Measurements from ENCODE around the gene STK32B. TPM values are rescaled to one million over a fixed set of nuclear protein-coding genes. Genes with fewer than 3 reads are reported as not detected.
"Not testable (repeated sequence)": the region's sequence is repeated elsewhere in the genome, so short reads cannot be mapped to it uniquely, and the experiment has no call there.

Gene STK32B
- total and polyA plus RNA-seq, 8 donors, result 0.55 to 6.6 (median 1.6) TPM

DNA sequence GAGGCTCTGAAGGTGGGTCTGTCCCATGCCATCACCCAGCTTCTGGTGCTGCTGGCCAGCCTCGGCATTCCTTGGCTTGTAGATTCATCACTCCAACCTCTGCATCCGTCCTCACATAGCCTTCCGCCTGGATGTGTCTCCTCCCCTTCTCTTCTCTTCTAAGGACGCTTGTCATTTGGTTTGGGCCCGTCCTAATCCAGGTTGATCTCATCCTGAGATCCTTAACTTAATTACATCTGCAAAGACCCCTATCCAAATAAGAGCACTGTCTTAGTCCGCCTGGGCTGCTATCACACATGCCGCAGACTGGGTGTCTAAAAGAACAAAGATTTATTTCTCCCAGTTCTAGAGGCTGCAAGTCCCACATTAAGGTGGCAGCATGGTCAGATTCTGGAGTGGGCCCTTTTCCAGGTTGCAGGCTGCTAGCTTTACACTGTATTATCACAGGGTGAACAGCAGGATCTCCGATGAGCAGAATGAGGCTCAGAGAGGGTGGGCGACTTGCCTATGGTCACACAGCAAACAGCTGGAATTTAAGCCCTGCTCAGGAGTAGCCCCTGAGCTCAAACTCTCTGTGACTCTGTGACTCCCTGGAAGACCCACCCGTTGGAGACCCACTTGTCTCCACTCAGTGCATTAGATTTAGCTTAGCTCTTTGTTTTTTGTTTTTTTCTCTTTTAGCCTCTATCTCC lies 113.1 kb downstream of the STK32B start:
- FAIRE-seq (no peak), ATAC-seq (no peak)

DNA sequence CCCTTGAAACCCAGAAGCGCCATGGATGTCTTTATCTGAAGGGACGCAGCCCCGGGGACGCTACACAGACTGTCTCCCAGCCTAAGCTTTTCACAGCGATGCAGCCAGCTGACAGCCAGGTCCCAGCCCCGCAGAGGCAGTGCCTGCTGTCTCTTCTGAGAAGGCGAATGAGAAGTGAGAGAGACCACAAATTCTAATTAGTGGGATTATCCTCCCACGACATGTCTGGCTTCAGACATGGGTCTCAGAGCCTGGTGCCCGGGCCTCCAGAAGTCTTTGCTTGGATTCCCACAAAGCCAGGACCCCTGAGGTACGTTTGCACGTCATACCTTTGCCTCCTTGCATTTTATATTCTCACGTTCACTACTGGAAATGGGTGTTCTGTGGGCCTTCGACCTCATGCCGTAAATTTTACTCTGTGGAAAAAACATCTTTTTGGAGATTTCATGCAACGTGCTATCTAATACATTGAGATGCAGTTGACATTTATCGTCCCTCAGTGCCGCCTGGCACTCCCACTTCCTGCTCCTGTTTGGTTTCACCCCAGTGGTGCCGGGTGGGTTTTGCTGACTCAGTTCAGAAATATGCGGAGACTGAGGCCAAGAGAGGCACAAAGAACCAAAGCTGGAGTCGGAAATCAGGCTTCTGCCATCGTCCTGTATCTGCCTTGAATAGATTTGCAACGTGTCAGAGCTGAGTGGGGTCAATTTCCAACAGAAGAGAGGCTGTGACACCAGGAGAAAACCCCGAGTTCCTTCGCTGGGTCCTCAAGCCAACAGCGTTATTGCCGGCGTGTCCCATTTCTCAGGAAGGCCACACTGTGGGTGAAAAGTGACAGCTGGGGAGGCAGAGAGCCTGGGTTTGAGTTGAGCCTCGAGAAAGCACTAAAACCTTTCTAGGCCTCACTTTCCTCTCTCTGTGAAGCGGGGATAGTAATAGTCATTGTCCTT lies 114.4 kb downstream of the STK32B start:
- H3K27me3 ChIP-seq, result peaks cover 0 to 4% (median 0%) of the 10 kb centered on the region in 4 donors
- 68% methylated on average over 29 of the region's 29 CpGs for WGBS, 2 donors
- no peaks in the 10 kb centered on the region for H3K4me1 ChIP-seq
- TF ChIP-seq, protein P1, sequence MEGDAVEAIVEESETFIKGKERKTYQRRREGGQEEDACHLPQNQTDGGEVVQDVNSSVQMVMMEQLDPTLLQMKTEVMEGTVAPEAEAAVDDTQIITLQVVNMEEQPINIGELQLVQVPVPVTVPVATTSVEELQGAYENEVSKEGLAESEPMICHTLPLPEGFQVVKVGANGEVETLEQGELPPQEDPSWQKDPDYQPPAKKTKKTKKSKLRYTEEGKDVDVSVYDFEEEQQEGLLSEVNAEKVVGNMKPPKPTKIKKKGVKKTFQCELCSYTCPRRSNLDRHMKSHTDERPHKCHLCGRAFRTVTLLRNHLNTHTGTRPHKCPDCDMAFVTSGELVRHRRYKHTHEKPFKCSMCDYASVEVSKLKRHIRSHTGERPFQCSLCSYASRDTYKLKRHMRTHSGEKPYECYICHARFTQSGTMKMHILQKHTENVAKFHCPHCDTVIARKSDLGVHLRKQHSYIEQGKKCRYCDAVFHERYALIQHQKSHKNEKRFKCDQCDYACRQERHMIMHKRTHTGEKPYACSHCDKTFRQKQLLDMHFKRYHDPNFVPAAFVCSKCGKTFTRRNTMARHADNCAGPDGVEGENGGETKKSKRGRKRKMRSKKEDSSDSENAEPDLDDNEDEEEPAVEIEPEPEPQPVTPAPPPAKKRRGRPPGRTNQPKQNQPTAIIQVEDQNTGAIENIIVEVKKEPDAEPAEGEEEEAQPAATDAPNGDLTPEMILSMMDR (IDR thresholded peaks at IDR 0.05), result no peak
- H3K4me3 ChIP-seq, result no peak overlapping the region
- no peaks in the 10 kb centered on the region for H3K36me3 ChIP-seq
- no peak for ATAC-seq
- intact Hi-C loops (cut with DNase I), result no loop called here
- H3K9me3 ChIP-seq, result no peaks in the 10 kb centered on the region
- no peak for FAIRE-seq
- no peak overlapping the region for H3K27ac ChIP-seq
- no peak for DNase-seq

More for the DNA sequence above, 113.1 kb downstream of the STK32B start:
- Histone ChIP-seq H3K36me3 (no peaks in the 10 kb centered on the region), H3K27ac (no peak overlapping the region), H3K4me1 (no peaks in the 10 kb centered on the region), H3K4me3 (no peak overlapping the region), H3K27me3 (peaks cover 0 to 4% (median 0%) of the 10 kb centered on the region in 4 donors), H3K9me3 (no peaks in the 10 kb centered on the region)
- TF ChIP-seq, protein P1 (IDR thresholded peaks at IDR 0.05), result no peak
- no peak for DNase-seq
- intact Hi-C loops (cut with DNase I), result no loop called here
- 68 to 76% methylated on average over 10 of the region's 10 CpGs for WGBS, 2 donors

DNA sequence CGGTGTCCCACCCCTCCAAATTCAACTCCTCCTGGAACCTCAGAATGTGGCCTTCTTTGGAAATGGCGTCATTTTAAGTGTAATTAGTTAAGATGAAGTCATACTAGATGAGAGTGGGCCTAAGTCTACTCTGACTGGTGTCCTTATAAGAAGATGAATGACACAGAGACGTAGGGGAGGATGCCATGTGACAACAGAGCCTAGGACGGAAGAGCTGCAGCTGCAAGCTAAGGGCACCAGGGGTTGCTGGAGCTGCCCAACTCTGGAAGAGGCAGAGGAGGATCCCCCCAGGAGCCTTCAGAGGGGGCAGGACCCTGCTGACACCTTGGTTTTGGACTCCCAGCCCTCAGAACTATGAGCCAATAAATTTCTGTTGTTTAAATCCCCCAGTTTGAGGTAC lies 115.1 kb downstream of the STK32B start:
- intact Hi-C loops (cut with DNase I), result no loop called here
- no peak for FAIRE-seq
- Histone ChIP-seq H3K9me3 (no peaks in the 10 kb centered on the region), H3K4me3 (no peak overlapping the region), H3K36me3 (no peaks in the 10 kb centered on the region), H3K27me3 (no peaks in the 10 kb centered on the region), H3K27ac (no peak overlapping the region), H3K4me1 (no peaks in the 10 kb centered on the region)
- TF ChIP-seq, protein P1 (IDR thresholded peaks at IDR 0.05), result no peak
- no peak for DNase-seq
- no peak for ATAC-seq
- 70 to 73% methylated on average over 4 of the region's 4 CpGs for WGBS, 2 donors

DNA sequence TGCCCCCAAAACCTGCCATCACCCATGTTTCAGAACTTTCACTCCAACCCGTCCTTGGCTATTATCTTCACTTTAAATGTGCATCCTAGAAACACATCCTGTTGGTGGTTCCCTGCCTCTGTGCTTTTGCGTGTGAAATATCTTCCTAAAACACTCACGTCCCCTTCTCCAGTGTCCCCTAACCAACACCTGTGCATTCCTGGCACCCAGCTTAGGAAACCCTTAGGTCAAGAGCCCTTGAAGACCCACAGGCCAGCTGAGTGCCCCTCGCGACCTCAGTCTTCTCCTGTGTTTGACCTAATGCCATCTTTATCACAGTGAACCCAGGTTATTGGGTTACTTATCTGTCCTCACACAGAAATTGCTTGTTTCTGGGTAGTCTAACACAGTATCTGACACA lies 117.6 kb downstream of the STK32B start:
- no peak for FAIRE-seq
- WGBS, 2 donors, result 68 to 72% methylated on average over 5 of the region's 5 CpGs

DNA sequence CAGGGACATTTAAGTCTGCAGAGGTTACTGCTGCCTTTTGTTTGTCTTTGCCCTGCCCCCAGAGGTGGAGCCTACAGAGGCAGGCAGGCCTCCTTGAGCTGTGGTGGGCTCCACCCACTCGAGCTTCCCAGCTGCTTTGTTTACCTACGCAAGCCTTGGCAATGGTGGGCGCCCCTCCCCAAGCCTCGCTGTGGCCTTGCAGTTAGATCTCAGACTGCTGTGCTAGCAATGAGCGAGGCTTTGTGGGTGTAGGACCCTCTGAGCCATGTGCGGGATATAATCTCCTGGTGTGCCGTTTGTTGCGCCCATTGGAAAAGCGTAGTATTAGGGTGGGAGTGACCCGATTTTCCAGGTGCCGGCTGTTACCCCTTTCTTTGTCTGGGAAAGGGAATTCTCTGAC lies 124.6 kb downstream of the STK32B start:
- H3K36me3 ChIP-seq; H3K4me1 ChIP-seq; H3K4me3 ChIP-seq; DNase-seq; ATAC-seq; H3K27me3 ChIP-seq; H3K27ac ChIP-seq; H3K9me3 ChIP-seq; FAIRE-seq; intact Hi-C loops (cut with DNase I): not testable (repeated sequence)
- WGBS, 2 donors, result 81 to 89% methylated on average over 11 of the region's 11 CpGs

More for the DNA sequence above, 117.6 kb downstream of the STK32B start:
- no peaks in the 10 kb centered on the region for H3K4me1 ChIP-seq
- H3K4me3 ChIP-seq, result no peak overlapping the region
- H3K36me3 ChIP-seq, result no peaks in the 10 kb centered on the region
- intact Hi-C loops (cut with DNase I), result no loop called here
- ATAC-seq, result no peak
- no peaks in the 10 kb centered on the region for H3K27me3 ChIP-seq
- H3K27ac ChIP-seq, result no peak overlapping the region
- TF ChIP-seq, protein P1 (IDR thresholded peaks at IDR 0.05), result no peak
- H3K9me3 ChIP-seq, result no peaks in the 10 kb centered on the region
- DNase-seq, result no peak
